WERI-Rb-1 (cell line): ENCODE data around the gene ANP32A.

Experiments
- DNase-seq: peaks from one replicate; pipeline ENCODE4 v3.0.0-alpha.2; 2020
- H3K27ac ChIP-seq: fragments of 250-450 bp; sonication (Bioruptor Pico); 2 replicates; pipeline ENCODE4 v1.5.1; 2020; ENCODE audit warnings: mild to moderate bottlenecking, moderate library complexity
- H3K27me3 ChIP-seq: fragments of 250-450 bp; sonication (Bioruptor Pico); 2 replicates; pipeline ENCODE4 v1.5.1; 2021; ENCODE audit warnings: mild to moderate bottlenecking, low read depth, moderate library complexity; ENCODE audit not compliant: insufficient read depth, severe bottlenecking
- H3K36me3 ChIP-seq: fragments of 250-450 bp; sonication (Bioruptor Pico); 2 replicates; pipeline ENCODE4 v1.5.1; 2020; ENCODE audit warnings: mild to moderate bottlenecking, moderate library complexity
- H3K4me3 ChIP-seq: 2 replicates; pipeline ENCODE4 v1.5.1; 2011; ENCODE audit warnings: low read depth, mild to moderate bottlenecking, control low read depth, low read length
- H3K9me3 ChIP-seq: fragments of 250-450 bp; sonication (Bioruptor Pico); 2 replicates; pipeline ENCODE4 v1.5.1; 2021; ENCODE audit warnings: mild to moderate bottlenecking, moderate library complexity; ENCODE audit not compliant: severe bottlenecking
- TF ChIP-seq, protein P1 (sequence below): IDR thresholded peaks from 2 replicates; pipeline ENCODE4 v1.5.1; 2011; ENCODE audit warnings: low read depth, mild to moderate bottlenecking, control low read depth, inconsistent platforms, low read length

ANP32A gene

DNA sequence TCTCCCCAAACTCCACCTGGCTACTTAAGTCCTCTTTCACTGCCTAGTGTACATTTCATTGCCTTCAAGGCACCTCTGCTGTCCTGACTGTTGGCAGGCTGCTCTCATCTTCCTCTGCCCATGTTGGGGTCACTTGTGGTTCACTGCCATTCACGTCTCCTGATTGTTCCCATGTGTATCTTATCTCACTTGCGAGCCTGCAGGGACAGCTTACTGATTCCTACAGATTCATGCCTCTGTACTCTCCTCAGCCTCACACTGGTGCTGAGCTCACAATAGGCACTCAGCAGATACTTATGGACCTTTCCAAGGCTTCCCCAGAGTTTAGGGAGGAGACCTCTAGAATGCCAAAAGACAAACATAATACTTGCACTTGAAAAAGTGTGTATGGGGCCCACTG is 28.8 kb upstream of the ANP32A start:
- Histone ChIP-seq H3K4me3 (no peak overlapping the region), H3K27me3 (no peaks in the 10 kb centered on the region), H3K27ac (no peak overlapping the region), H3K9me3 (no peaks in the 10 kb centered on the region), H3K36me3 (no peaks in the 10 kb centered on the region)
- no peak for DNase-seq
- TF ChIP-seq, protein P1, sequence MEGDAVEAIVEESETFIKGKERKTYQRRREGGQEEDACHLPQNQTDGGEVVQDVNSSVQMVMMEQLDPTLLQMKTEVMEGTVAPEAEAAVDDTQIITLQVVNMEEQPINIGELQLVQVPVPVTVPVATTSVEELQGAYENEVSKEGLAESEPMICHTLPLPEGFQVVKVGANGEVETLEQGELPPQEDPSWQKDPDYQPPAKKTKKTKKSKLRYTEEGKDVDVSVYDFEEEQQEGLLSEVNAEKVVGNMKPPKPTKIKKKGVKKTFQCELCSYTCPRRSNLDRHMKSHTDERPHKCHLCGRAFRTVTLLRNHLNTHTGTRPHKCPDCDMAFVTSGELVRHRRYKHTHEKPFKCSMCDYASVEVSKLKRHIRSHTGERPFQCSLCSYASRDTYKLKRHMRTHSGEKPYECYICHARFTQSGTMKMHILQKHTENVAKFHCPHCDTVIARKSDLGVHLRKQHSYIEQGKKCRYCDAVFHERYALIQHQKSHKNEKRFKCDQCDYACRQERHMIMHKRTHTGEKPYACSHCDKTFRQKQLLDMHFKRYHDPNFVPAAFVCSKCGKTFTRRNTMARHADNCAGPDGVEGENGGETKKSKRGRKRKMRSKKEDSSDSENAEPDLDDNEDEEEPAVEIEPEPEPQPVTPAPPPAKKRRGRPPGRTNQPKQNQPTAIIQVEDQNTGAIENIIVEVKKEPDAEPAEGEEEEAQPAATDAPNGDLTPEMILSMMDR: no peak

DNA sequence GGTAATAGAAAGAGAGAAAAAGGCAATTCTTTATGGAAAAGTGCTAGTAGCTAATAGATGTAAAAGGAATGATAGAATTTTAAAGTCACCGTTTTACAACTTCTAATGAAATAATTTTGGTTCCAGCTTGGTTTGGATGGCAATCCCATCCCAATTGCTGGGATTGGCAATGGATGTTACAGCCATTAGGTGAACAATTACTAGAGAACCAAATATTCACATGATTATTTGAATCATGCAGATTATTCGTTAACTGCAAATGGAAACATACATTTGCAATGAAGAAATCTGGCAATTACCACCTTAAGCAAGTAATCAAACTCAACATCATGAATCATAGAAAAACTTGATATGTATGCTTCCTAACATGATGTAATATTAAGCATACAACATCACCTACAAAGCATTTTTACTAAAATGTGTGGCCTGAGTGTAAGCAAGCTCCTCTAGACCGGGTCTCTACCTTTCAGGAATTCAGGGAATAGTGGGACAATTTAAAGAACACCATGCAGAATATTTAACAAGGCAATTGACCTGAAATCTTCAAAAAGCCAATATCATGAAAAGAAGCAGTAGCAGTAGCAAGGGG is 26.2 kb upstream of the ANP32A start:
- no peaks in the 10 kb centered on the region for H3K27me3 ChIP-seq
- TF ChIP-seq, protein P1: no peak

DNA sequence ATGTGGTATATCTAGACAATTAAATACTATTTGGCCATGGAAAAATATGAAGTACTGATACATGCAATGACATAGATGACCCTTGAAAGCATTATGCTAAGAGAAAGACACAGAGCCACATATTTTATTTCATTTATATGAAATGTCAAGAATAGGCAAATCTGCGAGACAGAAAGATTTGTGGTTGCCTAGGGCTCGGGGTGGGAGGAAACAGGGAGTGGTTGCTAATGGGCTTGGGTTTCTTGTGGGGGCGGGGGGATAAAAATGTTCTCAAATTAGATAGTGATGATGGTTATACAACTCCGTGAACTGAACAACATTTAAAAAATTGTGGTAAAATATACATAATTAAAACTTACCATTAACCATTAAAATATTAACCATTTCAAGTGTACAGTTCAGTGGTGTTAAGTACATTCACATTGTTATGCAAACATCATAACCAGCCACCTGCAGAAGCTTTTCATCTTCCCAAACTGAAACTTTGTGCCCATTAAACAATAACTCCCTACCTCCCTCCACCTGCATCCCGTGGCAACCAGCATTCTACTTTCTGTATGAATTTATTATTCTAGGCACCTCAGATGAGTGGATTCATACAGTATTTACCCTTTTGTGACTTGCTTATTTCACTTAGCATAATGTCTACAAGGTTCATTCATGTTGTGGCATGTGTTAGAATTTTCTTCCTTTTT is 24.3 kb upstream of the ANP32A start:
- no peaks in the 10 kb centered on the region for H3K9me3 ChIP-seq
- TF ChIP-seq, protein P1: no peak
- H3K4me3 ChIP-seq: no peak overlapping the region
- no peaks in the 10 kb centered on the region for H3K27me3 ChIP-seq
- H3K36me3 ChIP-seq: no peaks in the 10 kb centered on the region
- no peak overlapping the region for H3K27ac ChIP-seq
- DNase-seq: no peak

More for the DNA sequence above, 26.2 kb upstream of the ANP32A start:
- H3K36me3 ChIP-seq: no peaks in the 10 kb centered on the region
- H3K27ac ChIP-seq: no peak overlapping the region
- no peaks in the 10 kb centered on the region for H3K9me3 ChIP-seq
- no peak for DNase-seq
- H3K4me3 ChIP-seq: no peak overlapping the region

DNA sequence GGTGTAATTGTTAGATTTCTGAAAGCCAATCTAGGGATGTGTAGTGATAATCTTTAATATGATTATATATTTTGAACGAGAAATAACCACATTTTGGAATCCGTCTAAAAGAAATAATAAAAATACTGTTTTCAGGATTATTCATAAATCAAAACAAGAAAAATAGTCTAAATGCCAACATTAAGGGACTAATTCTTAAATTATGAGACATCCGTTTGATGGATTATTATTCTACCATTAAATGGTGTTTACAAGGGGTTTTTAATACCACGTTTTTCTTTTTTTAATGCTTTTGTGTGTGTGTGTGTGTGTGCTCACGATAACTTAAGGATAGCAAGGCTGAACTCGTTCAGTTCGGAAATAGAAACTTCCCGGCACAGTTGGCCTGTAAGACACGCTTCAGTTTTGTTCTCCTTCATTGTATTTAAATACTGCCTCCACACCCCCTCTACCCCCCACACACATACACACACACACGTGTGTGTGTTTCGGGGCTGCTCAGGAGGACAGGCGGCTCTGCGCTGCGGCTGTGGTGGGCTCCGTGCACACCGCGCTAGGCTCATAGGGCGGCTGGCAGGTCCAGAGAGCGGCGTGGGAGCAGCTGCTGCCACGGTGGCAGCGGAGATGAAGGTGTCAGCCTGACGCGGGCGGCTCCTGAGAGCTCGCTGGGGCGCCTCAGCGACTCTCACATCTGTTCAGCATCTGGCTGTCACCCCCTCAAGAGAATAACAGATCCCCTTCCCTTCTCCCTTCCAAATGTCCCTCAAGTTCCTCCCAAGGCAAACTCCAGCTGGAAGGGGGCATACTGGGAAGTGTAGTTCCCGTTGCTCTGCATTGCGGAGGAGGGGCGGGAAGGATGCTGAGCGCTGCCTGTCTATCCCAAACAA is 23.0 kb upstream of the ANP32A start:
- no peak overlapping the region for H3K4me3 ChIP-seq
- TF ChIP-seq, protein P1: no peak
- H3K9me3 ChIP-seq: no peaks in the 10 kb centered on the region
- no peaks in the 10 kb centered on the region for H3K36me3 ChIP-seq
- no peak overlapping the region for H3K27ac ChIP-seq
- DNase-seq: no peak
- no peaks in the 10 kb centered on the region for H3K27me3 ChIP-seq

DNA sequence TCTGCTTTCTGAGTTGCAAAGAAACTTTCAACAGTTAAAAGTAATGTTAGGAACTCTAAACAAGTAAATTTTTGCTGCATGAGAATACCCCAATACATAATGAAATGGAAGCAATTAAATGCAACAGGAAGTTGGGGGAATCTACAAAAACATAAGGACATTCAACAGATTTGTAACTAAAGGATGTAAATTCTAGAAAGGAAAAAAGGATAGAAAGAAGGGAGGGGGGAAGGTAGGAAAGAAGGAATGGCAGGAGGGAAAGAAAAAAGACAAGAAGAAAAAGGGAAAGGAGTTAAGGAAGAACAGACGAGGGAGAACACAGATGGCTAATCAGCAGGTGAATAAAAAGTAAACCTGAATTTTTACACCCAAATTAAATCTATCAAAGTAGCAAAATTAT is 22.3 kb upstream of the ANP32A start:
- H3K27me3 ChIP-seq: no peaks in the 10 kb centered on the region
- no peak for DNase-seq

More for the DNA sequence above, 22.3 kb upstream of the ANP32A start:
- no peak overlapping the region for H3K4me3 ChIP-seq
- peaks cover 3% of the 10 kb centered on the region for H3K9me3 ChIP-seq
- H3K36me3 ChIP-seq: no peaks in the 10 kb centered on the region
- H3K27ac ChIP-seq: no peak overlapping the region
- TF ChIP-seq, protein P1: no peak
